CD14-positive monocyte (primary cell): ENCODE measurements around the gene EXOC4. TPM values are rescaled to one million over a fixed set of nuclear protein-coding genes. Genes with fewer than 3 reads are reported as not detected.

Experiments used
- DNase-seq, 3 donors: peaks; one replicate each; pipeline ENCODE4 v3.0.0-alpha.2; 2011 to 2022
- H2AFZ ChIP-seq: 2 replicates; pipeline ENCODE4 v1.6.0; 2012; ENCODE audit warnings: mild to moderate bottlenecking, low read depth, low read length, inconsistent platforms; ENCODE audit not compliant: insufficient read depth, poor library complexity, severe bottlenecking
- H3K27ac ChIP-seq, 2 donors: 1 replicate in 1 of 2; 2 replicates in 1 of 2; pipeline ENCODE4 v1.5.1; 2012 to 2013; ENCODE audit warnings: low read length in 2 of 2, control low read depth in 1 of 2, inconsistent platforms in 1 of 2, low read depth in 1 of 2, mild to moderate bottlenecking in 1 of 2
- H3K27me3 ChIP-seq, 2 donors: one replicate each; pipeline versions ENCODE4 v1.6.0 to v1.6.1; 2011 to 2013; ENCODE audit warnings: low read length in 2 of 2; ENCODE audit not compliant: control insufficient read depth in 2 of 2, insufficient read depth in 2 of 2
- H3K36me3 ChIP-seq, 2 donors: replicated peaks in 1 of 2; 1 replicate in 1 of 2; 2 replicates in 1 of 2; pipeline versions ENCODE4 v1.5.1 to v1.6.1; 2012 to 2013; ENCODE audit warnings: low read length in 2 of 2, control low read depth in 1 of 2, inconsistent platforms in 1 of 2, mild to moderate bottlenecking in 1 of 2; ENCODE audit not compliant: insufficient read depth in 2 of 2, control insufficient read depth in 1 of 2
- H3K4me1 ChIP-seq, 2 donors: 1 replicate in 1 of 2; 2 replicates in 1 of 2; pipeline versions ENCODE4 v1.5.1 to v1.6.1; 2012 to 2013; ENCODE audit warnings: low read length in 2 of 2, control low read depth in 1 of 2, inconsistent platforms in 1 of 2, mild to moderate bottlenecking in 1 of 2, moderate library complexity in 1 of 2; ENCODE audit not compliant: insufficient read depth in 2 of 2, control insufficient read depth in 1 of 2
- H3K4me2 ChIP-seq: replicated peaks from 2 replicates; pipeline ENCODE3; 2012; ENCODE audit warnings: low read length, moderate library complexity, mild to moderate bottlenecking; ENCODE audit not compliant: poor library complexity, severe bottlenecking; ENCODE audit errors: extremely low read depth
- H3K4me3 ChIP-seq, 3 experiments: fragments of 200-600 bp in 1 of 3; sonication (generic) in 1 of 3; replicated peaks in 1 of 3; 1 replicate in 2 of 3; 2 replicates in 1 of 3; pipeline ENCODE4 v1.5.1; 2011 to 2013; ENCODE audit warnings: low read length in 3 of 3, mild to moderate bottlenecking in 3 of 3, control low read depth in 2 of 3, low read depth in 2 of 3, inconsistent platforms in 1 of 3, moderate library complexity in 1 of 3
- H3K79me2 ChIP-seq: 2 replicates; pipeline ENCODE4 v1.6.0; 2012; ENCODE audit warnings: mild to moderate bottlenecking, control low read depth, inconsistent platforms, low read length, moderate library complexity; ENCODE audit not compliant: insufficient read depth
- H3K9ac ChIP-seq: 2 replicates; pipeline ENCODE4 v1.6.0; 2017; ENCODE audit warnings: low read length, mild to moderate bottlenecking; ENCODE audit not compliant: insufficient read depth, poor library complexity, severe bottlenecking
- H3K9me3 ChIP-seq, 2 donors: replicated peaks in 1 of 2; 1 replicate in 1 of 2; 2 replicates in 1 of 2; pipeline versions ENCODE4 v1.5.1 to v1.6.1; 2012 to 2013; ENCODE audit warnings: low read length in 2 of 2, control low read depth in 1 of 2; ENCODE audit not compliant: control insufficient read depth in 1 of 2, insufficient read depth in 1 of 2
- H4K20me1 ChIP-seq: 2 replicates; pipeline ENCODE4 v1.6.0; 2012; ENCODE audit warnings: mild to moderate bottlenecking, low read length, control low read depth, moderate library complexity; ENCODE audit not compliant: insufficient read depth
- H3K27ac Mint-ChIP-seq, 7 donors: one replicate each; pipeline ENCODE4 v1.8.0; 2020; ENCODE audit warnings: mild to moderate bottlenecking in 7 of 7, mixed read lengths in 7 of 7, moderate library complexity in 6 of 7, inconsistent platforms in 2 of 7
- H3K27me3 Mint-ChIP-seq, 3 donors: one replicate each; pipeline ENCODE4 v1.8.0; 2021 to 2022; ENCODE audit warnings: low read depth in 3 of 3, mild to moderate bottlenecking in 3 of 3, mixed read lengths in 3 of 3, moderate library complexity in 3 of 3, inconsistent platforms in 1 of 3
- H3K36me3 Mint-ChIP-seq, 2 donors: one replicate each; pipeline ENCODE4 v1.8.0; 2020; ENCODE audit warnings: mixed read lengths in 2 of 2, inconsistent platforms in 1 of 2, mild to moderate bottlenecking in 1 of 2
- H3K4me1 Mint-ChIP-seq: one replicate; pipeline ENCODE4 v1.8.0; 2020; ENCODE audit warnings: mild to moderate bottlenecking, mixed read lengths
- H3K4me3 Mint-ChIP-seq, 2 donors: one replicate each; pipeline ENCODE4 v1.8.0; 2020; ENCODE audit warnings: mild to moderate bottlenecking in 2 of 2, mixed read lengths in 2 of 2, moderate library complexity in 1 of 2
- H3K9me3 Mint-ChIP-seq, 7 donors: one replicate each; pipeline ENCODE4 v1.8.0; 2020 to 2022; ENCODE audit warnings: mixed read lengths in 7 of 7, mild to moderate bottlenecking in 6 of 7, moderate library complexity in 6 of 7, inconsistent platforms in 2 of 7
- CTCF ChIP-seq: fragments of 200-600 bp; IDR thresholded peaks from one replicate; pipeline ENCODE4 v1.8.0; 2022; ENCODE audit warnings: antibody characterized with exemption, mild to moderate bottlenecking
- WGBS: methylation state at CpG from one replicate; pipeline ENCODE4 v1.1.5; 2013; ENCODE audit warnings: missing lambda C conversion rate; ENCODE audit not compliant: insufficient coverage; 5-methylcytosine and 5-hydroxymethylcytosine counted together
- intact Hi-C, 2 donors: fragments of 100-400 bp; cut with micrococcal nuclease; formaldehyde crosslinking; loops; one replicate each; pipeline versions ENCODE4 v1.15.0 to v1.15.1; 2023
- polyA plus RNA-seq, 3 donors: library from polyadenylated mRNA; depleted of rRNA in 1 of 3; unstranded in 2 of 3; stranded (reverse) in 1 of 3; fragments of 300-500 nt in 2 of 3; fragments of >200 nt in 1 of 3; fragmentation: Illumina TruSeq in 2 of 3; gene quantifications; 1 replicate in 2 of 3; 2 replicates in 1 of 3; pipeline ENCODE4 v1.2.3, GENCODE V29; 2012 to 2021

The EXOC4 gene
- polyA plus RNA-seq, 3 donors = 20.6 to 22.3 (median 22.3) TPM

- intact Hi-C loops = no loop called here
- Histone ChIP-seq H3K27ac (no peak overlapping the region), H3K4me3 (no peak overlapping the region), H3K36me3 (no peaks in the 10 kb centered on the region), H2AFZ (no peak overlapping the region), H3K9me3 (peaks cover 5 to 8% of the 10 kb centered on the region in 2 donors), H3K9ac (no peak overlapping the region), H3K79me2 (no peaks in the 10 kb centered on the region), H4K20me1 (no peaks in the 10 kb centered on the region), H3K4me2 (no peak overlapping the region), H3K27me3 (no peaks in the 10 kb centered on the region), H3K4me1 (no peaks in the 10 kb centered on the region)
- Mint-ChIP-seq H3K4me3 (no peak overlapping the region), H3K4me1 (no peaks in the 10 kb centered on the region), H3K36me3 (peaks cover 3 to 4% of the 10 kb centered on the region in 2 donors), H3K27me3 (peaks cover 0 to 1% (median 0%) of the 10 kb centered on the region in 3 donors), H3K27ac (no peak overlapping the region), H3K9me3 (peaks cover 0 to 8% (median 3%) of the 10 kb centered on the region in 7 donors)
- no peak for DNase-seq
- peak; percentile 39 for TF ChIP-seq CTCF
Measured at GRCh38 chr7:133854739-133855138, 601.9 kb downstream of the EXOC4 start.

- no peaks in the 10 kb centered on the region for H3K4me1 Mint-ChIP-seq
- Histone ChIP-seq H3K27me3 (no peaks in the 10 kb centered on the region), H3K4me2 (no peak overlapping the region), H3K36me3 (no peaks in the 10 kb centered on the region), H2AFZ (no peak overlapping the region), H3K27ac (no peak overlapping the region), H4K20me1 (no peaks in the 10 kb centered on the region), H3K9ac (no peak overlapping the region), H3K4me3 (no peak overlapping the region), H3K4me1 (no peaks in the 10 kb centered on the region), H3K79me2 (no peaks in the 10 kb centered on the region), H3K9me3 (peaks cover 5 to 8% of the 10 kb centered on the region in 2 donors)
- TF ChIP-seq CTCF = no peak
- H3K27me3 Mint-ChIP-seq = no peaks in the 10 kb centered on the region
- intact Hi-C loops = no loop called here
- H3K9me3 Mint-ChIP-seq = peaks cover 0 to 8% (median 3%) of the 10 kb centered on the region in 7 donors
- WGBS = 98% methylated on average over 21 of the region's 23 CpGs
- peaks cover 3 to 4% of the 10 kb centered on the region in 2 donors for H3K36me3 Mint-ChIP-seq
- no peak overlapping the region for H3K4me3 Mint-ChIP-seq
- no peak for DNase-seq
- peak overlapping the region in 1 of 7 donors; percentile 11 for H3K27ac Mint-ChIP-seq
Measured at GRCh38 chr7:133857376-133858119, 604.7 kb downstream of the EXOC4 start.
